Measurements from ENCODE around the gene UGT1A8.

Gene UGT1A8

GRCh38 chr2:233718552-233718951 lies 101.1 kb downstream of the UGT1A8 start, which contains the start of gene UGT1A4:
Gene UGT1A4, plus strand, starts transcription at chr2:233718736. Its CDS starts 85 bp downstream, at chr2:233718821.
- no peak for TF ChIP-seq CTCF (IDR thresholded peaks at IDR 0.05)

GRCh38 chr2:233728723-233729301 lies 111.4 kb downstream of the UGT1A8 start, which contains the start of gene UGT1A3:
Gene UGT1A3, plus strand, starts transcription at chr2:233729042. Its CDS starts 85 bp downstream, at chr2:233729127.
- TF ChIP-seq CTCF (IDR thresholded peaks at IDR 0.05) = no peak

GRCh38 chr2:233740870-233741269 lies 123.4 kb downstream of the UGT1A8 start:
- TF ChIP-seq CTCF (IDR thresholded peaks at IDR 0.05) = no peak

- no peak for TF ChIP-seq CTCF (IDR thresholded peaks at IDR 0.05)
Observed at GRCh38 chr2:233743464-233744259, 126.2 kb downstream of the UGT1A8 start.

GRCh38 chr2:233745073-233745755 lies 127.8 kb downstream of the UGT1A8 start:
- no peak for TF ChIP-seq CTCF (IDR thresholded peaks at IDR 0.05)

GRCh38 chr2:233746475-233747282 lies 129.2 kb downstream of the UGT1A8 start:
- no peak for TF ChIP-seq CTCF (IDR thresholded peaks at IDR 0.05)

GRCh38 chr2:233747283-233747544 lies 129.8 kb downstream of the UGT1A8 start:
- TF ChIP-seq CTCF (IDR thresholded peaks at IDR 0.05) = no peak
